Stimulated activated CD8-positive, alpha-beta memory T cell treated with anti-CD3 and anti-CD28 coated beads, Interleukin-15, amount 100 ng/mL, for 48 hours (primary cell): Measurements from ENCODE around the gene SIGMAR1.
A peak's percentile ranks its signal among the peaks of the same experiment; 100 is the strongest.

ENCODE experiments used
- DNase-seq, 2 donors: peaks; one replicate each; pipeline ENCODE4 v3.0.0-alpha.2; 2020; ENCODE audit warnings: low read depth in 2 of 2

Gene SIGMAR1

DNA sequence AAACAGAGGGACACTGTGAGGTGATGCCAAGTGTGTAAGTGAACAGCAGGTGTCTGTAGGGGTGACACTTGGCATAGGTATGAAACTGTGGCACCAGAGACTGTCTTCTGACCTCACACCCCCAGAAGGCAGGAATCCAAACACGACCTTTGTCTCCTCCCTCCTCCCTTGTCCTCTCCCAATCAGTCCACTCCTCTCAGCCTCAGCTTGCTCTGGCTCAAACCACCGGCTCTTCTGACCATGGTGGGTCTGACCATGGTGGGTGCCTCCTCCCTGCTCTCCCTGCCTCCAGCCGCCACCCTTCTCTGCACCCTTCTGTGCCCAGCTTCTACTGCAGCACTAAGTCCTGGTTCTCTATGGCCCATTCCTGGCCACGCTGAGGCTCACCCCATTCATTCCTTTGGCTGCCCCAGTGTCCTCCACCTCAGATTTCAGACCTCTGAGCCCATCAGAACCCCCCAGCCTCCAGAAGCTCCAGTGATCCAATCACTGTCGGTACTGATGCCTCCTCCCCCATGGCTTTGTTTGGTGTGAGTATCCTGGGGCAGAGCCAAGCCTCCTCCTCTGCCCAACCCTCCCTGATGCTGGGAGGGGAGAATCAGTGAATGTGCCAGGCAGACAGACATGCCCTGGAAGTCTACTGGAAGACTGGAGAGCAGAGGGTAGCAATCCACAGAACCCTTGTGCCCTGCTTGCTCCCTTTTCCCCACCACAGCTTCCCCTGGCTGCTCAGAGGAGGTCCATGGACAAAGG is 7.0 kb downstream of the SIGMAR1 start:
- DNase-seq, result no peak

DNA sequence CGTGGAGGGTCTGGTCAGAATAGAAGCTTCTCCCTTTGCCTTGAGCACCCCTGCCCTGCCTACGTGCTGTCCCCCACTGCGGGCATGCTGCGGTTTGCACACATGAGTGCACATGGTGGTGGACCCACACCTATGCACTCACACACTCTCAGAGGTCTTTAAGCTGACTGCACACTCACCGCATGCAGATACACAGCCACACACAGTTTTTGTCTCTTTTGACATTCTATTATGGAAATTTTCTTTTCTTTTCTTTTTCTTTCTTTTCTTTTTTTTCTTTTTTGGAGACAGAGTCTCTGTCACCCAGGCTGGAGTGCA is 8.1 kb downstream of the SIGMAR1 start:
- DNase-seq, result no peak

DNA sequence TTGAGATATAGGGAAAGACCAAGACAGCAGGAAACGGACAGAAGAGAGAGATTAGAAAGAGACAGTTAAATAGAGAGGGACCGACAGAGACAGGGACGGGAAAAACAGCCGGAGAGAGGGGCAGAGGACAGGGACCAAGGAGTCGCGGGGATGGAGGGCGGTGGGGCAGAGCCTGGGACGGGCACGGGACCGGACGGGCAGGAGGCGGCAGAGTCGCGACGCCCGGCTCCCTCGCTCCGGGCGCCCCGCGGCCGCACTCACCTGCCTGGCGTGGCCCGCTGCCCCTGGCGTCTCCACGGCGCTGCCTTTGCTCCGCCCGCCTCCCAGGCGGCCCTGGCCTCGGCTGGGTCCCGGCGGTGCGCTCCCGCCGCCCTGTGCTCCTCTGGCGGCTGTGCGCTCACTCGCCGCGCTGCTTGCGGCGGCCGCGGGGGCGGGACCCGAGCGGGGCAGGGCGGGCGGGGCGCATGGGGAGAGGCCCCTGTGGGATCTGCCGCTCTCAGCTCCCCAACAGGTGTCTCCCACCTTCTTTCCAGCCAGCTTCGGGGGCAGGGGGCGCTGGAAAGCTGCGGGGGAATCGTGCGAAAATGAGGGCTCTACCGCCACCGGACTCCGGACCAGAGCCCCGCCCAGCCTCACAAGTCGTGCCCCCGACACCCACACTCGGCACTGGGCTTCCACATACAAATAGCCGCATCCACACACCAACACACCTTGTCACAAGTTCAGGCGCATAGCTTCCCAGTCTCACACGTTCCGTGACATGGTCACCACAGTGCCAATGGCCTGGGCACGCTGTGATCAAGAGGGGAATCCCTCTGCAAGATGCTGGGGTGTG is 8.7 kb downstream of the SIGMAR1 start, which contains the start of gene ARID3C:
Gene ARID3C, minus strand, starts transcription at position 411 of the 835 bp plus-strand sequence. CDS start 1,052 bp downstream, outside the sequence.
- no peak for DNase-seq

DNA sequence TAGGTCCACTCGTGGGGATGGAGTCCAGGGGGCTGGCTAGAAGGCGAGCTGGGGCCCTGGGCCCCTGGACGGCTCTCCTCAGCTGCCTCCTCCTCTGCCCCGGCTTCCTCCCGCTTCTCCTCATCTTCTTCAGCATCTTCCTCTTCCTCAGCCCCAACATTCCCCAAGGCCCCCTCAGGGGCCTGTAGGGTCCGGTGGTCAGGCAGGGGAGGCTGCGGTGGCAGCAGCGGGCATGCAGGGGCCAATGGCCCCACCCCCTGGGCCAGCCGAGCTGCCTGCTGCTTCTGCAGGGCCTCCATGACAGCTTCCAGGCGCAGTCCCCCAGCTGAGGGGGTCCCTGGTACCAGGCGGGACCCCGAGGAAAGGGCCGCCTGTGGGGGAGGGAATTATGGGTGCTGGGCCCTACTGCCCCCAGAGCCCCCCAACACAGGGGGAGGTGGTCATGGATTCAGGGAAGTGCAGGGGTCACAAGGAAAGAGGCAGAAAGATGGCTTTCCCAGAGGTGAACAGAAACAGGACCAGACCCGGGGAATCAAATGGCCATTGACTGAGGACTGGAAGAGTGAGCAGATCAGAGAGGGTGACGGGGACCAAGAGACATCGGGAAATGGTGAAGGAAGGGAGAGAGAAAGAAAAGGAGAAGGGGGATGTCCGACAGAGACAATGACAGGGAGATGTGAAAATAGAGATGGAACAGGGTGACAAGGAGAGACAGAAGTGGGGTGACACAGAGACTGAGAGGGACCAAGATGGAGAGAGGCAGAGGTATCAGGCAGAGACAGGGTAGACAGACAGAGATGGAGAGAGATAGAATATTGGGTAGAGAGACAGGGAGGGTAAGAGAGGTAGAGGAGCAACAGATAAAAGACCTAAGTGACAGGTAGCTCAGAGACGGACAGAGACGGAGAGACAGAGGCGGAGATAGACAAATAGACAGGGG is 9.6 kb downstream of the SIGMAR1 start:
- no peak for DNase-seq

DNA sequence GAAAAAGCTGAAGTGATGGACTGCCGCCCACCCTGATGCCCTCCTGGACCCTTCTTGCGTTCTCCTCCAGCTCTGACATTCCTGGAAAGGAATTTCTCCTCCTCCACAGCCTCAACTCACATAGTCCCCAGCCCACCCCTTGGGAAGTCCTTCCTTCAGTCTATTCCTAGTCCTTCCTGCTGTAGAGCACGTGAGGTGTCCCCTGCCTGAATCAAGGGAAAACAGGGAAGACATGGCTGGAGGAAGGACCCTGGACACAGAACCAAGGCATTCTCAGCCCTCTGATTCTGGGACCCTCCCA is 12.5 kb downstream of the SIGMAR1 start:
- DNase-seq, result no peak

DNA sequence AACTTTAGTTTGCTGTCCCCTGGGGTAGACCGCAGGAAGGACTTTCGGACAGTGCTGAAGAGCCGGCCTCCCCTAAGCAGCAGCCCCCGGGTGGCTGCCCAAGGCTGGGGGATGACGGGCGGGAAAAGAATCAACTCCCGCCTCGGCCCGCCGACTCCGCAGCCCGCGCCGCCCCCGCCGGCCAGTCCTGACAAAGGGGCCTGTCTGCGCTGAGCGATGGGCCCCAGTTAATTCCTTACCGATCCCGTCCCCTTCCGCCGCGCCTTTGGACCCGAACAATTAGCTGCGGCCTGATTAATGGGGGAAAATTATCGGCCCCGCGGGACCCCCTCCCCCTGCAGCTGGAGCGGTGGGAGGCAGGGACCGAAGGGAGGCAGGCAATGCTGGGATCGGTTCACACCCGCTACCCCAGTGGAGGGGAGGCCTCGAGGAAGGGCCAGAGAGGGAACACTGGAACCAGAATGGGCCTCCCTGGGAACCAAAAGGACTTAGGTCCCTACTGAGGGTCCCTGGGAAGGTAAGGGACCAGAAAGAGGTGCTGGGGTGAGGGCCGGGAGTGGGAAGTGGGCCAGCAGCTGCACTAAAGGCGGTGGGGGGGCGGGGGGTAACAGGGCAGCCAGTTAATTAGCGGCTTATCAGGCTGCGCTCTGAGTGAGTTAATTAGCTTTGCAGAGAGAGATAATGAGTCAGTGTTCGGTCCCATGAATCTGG is 13.0 kb downstream of the SIGMAR1 start:
- no peak for DNase-seq

DNA sequence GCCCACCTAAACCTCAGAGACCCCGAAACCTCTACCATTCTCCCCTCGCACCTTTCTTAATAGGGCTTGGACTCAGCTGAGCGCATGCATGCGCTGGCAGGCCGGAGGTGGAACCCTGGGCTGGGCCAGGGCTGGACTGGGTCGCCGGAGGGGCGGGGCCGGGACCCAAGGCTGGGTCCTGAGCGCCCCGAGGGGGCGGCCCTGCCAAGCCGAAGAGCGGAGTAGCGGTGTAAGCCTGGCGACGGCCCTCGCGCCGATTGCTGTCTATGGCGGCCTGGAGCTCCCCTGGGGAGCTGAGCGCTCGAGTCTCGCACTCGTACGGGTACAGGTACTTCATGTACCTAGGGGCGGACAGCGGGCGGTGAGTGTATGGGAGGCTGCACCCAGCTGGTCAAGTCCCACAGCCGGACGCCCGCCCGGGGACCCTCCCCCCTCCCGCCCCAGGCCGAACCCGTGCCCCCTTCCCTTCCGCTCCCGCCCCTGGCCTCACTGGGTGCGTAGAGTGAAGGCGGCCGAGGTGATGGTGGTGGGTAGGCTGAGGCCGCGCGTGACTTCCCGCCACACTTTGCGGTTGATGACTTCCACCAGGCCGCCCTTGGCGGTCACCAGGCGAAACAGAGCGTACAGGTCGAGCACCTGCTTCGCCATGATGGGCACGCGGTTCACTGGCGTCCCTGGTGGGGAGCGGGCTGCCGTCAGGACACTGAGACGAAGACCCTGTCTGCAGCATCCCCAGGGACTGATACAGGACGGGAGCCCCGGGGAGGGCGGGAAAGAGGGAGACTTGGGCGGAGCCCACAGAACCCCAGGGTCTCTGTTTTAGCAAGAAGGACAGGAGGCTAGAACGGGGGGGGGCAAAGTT is 14.0 kb downstream of the SIGMAR1 start:
- DNase-seq, result no peak

DNA sequence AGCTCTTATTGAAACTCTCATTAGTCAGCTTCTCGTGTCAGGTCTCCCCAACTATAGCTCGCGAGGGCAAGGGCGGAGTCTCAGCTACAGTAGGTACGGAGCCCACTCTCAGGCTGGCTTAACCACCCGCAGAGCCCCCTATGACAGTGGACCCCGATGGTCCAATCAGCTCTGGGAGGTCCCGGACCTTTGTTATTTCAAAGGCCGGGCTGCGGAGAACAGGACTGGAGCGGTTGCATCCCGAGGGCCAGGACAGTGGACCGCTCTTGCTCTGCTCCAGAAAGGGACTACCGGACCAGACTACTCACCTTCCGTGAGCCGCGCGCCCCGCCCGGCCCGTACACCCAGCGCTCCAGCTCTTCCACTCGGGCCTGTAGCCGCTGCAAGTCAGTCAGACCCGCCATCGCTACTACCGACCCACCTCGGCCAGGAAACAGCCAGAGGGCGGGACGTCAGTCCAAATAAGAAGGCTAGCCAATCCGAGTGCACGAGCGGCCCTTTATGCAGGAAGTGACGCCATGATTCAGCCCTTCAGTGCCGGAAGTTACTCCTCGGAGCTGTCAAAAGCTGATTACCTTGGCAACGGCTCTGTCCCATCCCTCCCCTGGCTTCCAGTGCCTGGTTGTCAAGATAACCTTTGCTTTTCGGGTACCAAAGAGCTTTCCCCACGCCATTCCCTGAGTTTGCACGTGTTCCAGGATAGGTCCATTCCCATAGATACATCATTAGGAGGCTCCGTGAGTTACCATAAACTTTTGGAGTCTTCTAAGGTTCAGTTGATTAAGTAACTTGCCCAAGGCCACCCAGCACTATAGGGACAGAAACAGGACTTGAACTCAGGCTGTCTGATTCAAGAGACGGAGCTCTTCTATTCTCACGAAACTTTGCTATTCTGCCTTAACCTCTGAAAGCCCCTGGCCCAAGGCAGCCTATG is 17.3 kb downstream of the SIGMAR1 start, which contains the start of gene DCTN3:
Gene DCTN3, minus strand, starts transcription at position 435 of the 934 bp plus-strand sequence. Its CDS starts 31 bp downstream, at position 404.
- peak; percentile 82 to 85 for DNase-seq

DNA sequence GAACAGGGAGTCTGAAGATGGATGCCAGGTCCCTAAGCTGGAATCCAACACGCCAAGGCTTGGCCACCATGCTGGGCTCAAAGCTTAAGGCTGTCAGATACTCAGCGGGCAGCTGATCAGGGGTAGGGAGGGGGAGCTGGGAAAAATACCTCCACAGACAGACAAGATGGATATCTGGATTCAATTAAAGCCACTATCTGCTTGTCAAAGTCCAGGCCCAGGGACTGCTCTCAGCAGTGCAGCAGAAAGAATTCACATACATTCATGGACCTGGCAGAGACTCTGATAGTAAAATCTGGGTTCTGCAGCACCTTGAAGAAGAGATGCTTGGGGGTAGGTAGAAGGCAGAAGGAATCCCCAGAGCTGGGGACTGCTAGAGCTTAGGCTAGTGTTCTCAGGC is 22.5 kb downstream of the SIGMAR1 start:
- DNase-seq, result no peak

DNA sequence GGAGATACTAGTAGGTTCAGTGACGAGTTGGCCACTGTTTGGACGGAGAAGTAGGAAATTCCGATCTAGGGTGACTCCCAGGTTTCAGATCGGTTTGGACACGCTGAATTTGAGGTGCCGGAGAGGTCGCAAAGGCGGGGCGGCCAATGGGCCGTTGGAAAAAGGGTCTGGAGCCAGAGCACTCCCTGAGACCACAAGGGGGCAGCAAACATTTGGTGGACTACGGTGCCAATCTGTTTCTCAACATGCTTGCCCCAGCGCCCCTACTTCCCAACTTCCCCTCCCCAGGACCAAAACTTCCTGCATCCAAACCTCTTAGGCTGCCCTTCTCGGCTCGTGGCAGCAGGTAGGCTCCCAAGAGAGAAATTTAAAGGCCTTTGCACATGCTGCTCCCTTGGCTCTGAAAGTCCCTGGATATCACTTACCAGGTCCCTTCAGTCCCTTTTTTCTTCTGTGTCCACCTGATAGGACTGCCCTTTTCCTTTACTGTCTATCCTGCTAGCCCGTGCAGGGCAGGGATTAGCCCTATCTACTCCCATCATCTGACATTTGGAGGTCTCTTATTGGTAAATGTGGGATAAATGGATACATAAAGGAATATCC is 24.7 kb downstream of the SIGMAR1 start:
- peak; percentile 38 to 52 for DNase-seq

DNA sequence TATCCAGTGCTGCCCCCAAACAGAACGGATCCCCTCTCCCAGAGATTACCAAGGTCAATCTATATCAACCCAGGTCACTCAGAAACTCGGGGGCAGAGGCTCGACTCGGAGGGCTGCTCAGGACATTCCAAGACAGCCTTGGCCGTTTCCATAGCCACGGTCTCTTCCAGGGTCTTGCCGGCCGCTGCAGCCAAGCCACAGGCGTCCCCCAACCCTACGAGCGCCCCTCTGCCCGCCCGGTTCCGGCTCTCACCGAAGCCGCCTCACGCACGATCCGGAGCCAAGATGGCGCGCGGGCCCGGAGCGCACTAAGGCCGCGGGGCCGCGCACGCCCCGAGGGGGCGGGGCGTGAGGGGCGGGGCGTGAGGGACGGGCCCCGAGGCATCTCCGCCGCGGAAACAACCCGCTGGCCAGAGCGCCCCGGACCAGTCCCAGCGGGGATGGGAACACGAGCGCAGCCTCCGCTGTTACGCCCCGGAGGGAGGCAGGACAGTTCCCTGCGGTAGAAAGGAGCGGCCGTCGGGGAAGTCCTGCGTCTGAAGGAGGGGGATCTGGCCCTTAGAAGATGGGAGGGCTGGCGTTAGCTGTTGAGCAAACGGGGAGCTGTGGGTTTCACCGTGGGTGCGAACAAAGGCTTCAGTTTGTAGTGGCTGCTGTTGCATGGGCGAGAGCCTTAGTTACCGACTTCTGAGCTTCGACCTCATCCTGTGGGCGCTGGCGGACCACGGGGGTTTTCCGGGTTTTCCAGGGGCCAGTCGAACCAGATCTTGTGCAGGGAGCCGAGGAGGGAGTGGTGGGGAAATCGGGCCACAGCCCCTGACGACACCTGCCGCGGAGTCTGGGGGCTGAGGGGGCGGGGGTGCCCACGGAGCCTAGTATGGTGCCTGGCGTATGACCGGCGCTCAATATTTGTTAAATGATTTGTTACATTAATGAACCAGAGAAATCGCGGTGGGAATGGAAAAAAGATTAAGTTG is 25.5 kb downstream of the SIGMAR1 start, which contains the start of gene RPP25L:
Gene RPP25L, minus strand, starts transcription at position 287 of the 977 bp plus-strand sequence. CDS start 801 bp downstream, outside the sequence.
- DNase-seq, result peak; percentile 73 to 81

DNA sequence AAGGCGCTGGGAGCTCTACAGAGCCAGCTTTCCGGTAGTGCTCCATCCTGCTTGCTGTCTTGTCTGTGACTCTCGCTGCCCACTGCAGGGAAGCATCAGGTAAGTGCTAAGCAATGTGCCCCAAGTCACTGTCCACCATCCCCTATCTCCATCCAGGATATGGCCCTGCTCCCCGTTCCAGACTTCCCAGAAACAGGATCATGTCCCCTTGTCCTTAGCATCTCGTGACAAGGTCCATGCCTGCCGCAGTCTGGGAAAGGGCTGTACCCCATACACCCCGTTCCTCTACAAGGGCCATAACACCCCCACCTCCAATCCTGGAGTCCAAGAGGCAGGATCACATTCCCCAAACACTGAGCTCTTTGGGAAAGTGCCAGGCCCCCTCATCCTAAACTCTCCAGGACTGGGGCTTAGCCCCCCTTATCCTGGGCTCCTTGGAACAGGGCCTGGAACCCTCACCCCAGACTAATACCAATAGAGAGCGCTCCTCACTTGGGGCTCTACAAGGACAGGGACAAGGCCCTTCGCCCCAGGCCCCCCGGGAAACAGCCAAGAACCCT is 26.3 kb downstream of the SIGMAR1 start:
- no peak for DNase-seq

DNA sequence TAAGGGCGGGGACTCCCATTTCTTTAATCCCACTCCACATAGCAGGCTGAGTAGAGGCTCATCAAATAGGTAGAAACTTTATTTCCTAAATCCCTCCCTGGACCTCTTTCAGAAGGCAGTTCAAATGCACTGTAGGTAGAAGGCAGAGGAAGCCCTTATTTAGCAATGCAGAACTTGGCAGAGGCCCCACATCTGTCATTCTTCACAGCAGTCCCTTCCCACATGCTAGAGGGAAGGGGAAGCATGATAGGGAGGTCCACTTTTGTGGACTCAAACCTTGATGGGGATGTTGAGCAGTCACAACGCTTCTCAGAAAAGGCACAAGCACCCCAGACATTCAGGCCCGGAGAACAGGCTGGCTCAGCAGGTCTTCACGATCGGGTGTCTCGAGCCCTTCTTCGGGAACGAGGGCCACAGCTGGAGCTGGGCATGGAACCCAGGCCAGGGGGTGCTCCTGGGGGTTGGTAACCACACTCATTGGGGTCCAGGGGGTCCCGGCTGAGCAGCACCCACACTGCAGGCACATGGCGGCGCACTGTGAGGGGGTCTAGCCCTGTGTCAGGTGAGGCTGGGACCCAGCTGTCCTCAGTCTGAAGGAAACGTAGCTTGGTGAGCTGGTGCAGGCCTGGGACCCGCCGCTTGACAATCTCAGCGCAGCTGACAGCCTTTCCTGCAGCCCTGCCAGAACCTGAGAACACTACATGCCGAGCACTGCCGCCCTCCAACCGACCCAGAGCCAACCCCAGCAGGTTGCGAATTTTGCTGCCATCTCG is 27.0 kb downstream of the SIGMAR1 start:
- DNase-seq, result no peak

DNA sequence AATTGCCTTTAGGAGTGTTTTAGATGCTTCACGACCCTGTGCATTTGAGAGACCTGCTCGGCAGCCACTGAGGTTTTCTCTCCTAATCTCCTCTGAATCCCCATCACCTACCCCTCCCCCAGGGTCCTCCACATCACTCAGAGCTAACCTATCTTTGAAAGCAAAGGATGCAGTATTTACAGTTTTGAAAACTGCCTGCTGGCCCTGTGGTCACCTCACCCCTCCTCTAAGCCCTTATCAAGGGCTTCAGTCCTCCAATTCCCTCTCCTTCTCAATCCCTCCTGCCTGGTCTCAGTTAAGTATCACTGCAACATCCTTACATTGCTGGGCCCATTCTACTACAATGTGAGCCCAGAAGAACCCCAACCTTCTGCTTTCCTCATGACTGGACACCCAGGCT is 30.3 kb downstream of the SIGMAR1 start:
- no peak for DNase-seq

DNA sequence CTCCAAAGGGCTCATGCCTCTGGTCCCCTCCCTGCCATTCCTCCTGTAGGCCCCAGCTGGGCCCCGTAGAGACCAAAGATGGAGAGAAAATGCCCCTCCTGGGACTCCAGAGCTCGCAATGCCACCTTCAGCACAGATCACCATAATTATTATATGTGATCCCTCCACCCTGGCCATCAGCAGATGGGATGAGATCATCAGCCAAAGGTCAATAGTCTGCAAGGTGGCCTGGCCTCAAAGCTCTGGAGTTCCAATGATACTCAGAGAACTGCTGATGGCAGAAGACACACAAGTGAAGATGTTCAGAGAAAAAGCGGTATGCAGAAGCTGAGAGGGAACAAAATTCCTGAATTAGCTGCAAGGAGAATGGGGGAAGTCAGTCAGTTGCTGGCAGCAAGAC is 30.7 kb downstream of the SIGMAR1 start:
- no peak for DNase-seq

DNA sequence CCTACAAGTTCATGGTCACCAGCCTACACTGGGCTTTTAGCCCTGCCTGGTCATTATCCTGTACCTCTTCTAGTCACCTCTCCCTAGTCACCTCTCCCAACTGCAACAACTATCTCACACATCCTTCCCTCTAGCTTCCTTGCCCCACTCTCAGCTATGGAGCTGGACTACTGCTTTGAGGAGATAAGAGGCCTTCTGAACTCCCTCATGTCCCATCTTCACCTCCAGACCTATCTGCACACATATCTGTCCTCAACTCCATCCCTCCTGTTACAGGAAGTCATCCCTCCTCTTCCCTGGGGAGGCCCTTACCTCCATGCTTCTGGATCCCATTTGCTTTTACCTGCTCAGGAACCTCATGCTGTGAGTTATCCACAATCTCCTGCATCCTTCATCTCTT is 31.4 kb downstream of the SIGMAR1 start:
- DNase-seq, result no peak
